MM.1S (cell line): Measurements from ENCODE around the gene MVB12B.

Experiments used
- EZH2 ChIP-seq: fragments of 300-600 bp; sonication (generic); optimal IDR thresholded peaks from 2 replicates; pipeline ENCODE3; 2017; ENCODE audit warnings: low read depth, mild to moderate bottlenecking, antibody characterized with exemption, low read length, mixed read lengths
- EZH2phosphoT487 ChIP-seq: fragments of 300-600 bp; sonication (generic); IDR thresholded peaks from 2 replicates; pipeline ENCODE4 v1.6.1; 2018; ENCODE audit warnings: antibody characterized with exemption, low read length
- TF ChIP-seq, protein P1 (sequence below): fragments of 300-600 bp; sonication (generic); IDR thresholded peaks from 2 replicates; pipeline ENCODE4 v1.5.1; 2016; ENCODE audit warnings: antibody characterized with exemption, low read length, mixed read lengths

- TF ChIP-seq, protein P1, sequence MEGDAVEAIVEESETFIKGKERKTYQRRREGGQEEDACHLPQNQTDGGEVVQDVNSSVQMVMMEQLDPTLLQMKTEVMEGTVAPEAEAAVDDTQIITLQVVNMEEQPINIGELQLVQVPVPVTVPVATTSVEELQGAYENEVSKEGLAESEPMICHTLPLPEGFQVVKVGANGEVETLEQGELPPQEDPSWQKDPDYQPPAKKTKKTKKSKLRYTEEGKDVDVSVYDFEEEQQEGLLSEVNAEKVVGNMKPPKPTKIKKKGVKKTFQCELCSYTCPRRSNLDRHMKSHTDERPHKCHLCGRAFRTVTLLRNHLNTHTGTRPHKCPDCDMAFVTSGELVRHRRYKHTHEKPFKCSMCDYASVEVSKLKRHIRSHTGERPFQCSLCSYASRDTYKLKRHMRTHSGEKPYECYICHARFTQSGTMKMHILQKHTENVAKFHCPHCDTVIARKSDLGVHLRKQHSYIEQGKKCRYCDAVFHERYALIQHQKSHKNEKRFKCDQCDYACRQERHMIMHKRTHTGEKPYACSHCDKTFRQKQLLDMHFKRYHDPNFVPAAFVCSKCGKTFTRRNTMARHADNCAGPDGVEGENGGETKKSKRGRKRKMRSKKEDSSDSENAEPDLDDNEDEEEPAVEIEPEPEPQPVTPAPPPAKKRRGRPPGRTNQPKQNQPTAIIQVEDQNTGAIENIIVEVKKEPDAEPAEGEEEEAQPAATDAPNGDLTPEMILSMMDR: no peak
- TF ChIP-seq EZH2: no peak
- TF ChIP-seq EZH2phosphoT487: no peak
Observed at GRCh38 chr9:126448865-126449577, 122.4 kb downstream of the MVB12B start.
